Measurements from ENCODE around the gene MAEA. TPM values are rescaled to one million over a fixed set of nuclear protein-coding genes. Genes with fewer than 3 reads are reported as not detected.

Gene MAEA
- total and polyA plus RNA-seq, 10 of the 15 experiments (the other 5 are each of a cell fraction or from before 2014, with no cell fraction given) = 3.6 to 67.1 (median 54.6) TPM

DNA sequence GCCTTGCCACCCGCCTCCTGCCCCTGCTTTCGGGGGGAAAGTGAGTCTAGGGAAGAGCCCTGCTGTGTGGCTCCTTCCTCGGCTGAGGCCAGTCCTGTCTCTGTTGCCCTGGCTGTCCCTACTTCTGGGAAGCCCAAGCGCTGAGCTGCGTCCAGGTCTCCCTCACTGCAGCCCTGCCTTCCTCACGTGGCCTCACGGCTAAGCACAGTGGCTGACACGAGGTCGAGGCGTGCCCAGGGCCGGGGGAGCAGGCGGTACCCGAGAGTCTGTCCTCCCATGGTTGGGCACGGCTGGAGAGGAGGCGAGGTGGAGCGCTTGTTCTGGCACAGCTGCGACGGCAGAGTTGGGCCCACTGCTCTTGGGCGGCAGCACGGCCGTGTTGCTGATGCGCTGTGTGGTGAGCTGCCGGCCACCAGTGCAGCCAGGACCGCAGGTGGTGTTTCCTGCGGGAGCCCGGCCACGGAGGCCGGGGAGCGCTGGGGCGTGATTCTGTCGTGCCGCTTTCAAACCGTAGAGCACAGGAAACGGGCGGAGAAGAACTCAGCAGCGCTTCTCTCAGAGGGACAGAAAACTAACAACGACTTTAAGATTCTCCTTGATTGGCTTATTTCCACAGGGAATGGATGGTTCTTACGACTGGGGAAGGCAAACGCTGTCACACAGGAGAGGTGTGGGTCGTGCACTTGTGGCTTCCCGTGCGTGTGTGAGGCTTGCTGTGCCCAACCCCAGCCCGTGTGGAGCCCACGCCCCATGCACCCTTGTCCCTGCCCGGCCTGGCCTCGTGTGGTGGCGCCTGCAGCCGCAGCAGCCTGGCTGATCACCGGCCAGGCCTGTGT lies 21.3 kb downstream of the MAEA start (continued):
- TF ChIP-seq, protein P1, sequence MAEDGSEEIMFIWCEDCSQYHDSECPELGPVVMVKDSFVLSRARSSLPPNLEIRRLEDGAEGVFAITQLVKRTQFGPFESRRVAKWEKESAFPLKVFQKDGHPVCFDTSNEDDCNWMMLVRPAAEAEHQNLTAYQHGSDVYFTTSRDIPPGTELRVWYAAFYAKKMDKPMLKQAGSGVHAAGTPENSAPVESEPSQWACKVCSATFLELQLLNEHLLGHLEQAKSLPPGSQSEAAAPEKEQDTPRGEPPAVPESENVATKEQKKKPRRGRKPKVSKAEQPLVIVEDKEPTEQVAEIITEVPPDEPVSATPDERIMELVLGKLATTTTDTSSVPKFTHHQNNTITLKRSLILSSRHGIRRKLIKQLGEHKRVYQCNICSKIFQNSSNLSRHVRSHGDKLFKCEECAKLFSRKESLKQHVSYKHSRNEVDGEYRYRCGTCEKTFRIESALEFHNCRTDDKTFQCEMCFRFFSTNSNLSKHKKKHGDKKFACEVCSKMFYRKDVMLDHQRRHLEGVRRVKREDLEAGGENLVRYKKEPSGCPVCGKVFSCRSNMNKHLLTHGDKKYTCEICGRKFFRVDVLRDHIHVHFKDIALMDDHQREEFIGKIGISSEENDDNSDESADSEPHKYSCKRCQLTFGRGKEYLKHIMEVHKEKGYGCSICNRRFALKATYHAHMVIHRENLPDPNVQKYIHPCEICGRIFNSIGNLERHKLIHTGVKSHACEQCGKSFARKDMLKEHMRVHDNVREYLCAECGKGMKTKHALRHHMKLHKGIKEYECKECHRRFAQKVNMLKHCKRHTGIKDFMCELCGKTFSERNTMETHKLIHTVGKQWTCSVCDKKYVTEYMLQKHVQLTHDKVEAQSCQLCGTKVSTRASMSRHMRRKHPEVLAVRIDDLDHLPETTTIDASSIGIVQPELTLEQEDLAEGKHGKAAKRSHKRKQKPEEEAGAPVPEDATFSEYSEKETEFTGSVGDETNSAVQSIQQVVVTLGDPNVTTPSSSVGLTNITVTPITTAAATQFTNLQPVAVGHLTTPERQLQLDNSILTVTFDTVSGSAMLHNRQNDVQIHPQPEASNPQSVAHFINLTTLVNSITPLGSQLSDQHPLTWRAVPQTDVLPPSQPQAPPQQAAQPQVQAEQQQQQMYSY (CRISPR knock-in tag; IDR thresholded peaks at IDR 0.05) = no peak
- no peak for TF ChIP-seq YBX1 (IDR thresholded peaks at IDR 0.05)
- TF ChIP-seq LARP7 (IDR thresholded peaks at IDR 0.05) = no peak
- no peak for TF ChIP-seq FOXM1 (IDR thresholded peaks at IDR 0.05; ENCODE audit: low read depth, low read length)

DNA sequence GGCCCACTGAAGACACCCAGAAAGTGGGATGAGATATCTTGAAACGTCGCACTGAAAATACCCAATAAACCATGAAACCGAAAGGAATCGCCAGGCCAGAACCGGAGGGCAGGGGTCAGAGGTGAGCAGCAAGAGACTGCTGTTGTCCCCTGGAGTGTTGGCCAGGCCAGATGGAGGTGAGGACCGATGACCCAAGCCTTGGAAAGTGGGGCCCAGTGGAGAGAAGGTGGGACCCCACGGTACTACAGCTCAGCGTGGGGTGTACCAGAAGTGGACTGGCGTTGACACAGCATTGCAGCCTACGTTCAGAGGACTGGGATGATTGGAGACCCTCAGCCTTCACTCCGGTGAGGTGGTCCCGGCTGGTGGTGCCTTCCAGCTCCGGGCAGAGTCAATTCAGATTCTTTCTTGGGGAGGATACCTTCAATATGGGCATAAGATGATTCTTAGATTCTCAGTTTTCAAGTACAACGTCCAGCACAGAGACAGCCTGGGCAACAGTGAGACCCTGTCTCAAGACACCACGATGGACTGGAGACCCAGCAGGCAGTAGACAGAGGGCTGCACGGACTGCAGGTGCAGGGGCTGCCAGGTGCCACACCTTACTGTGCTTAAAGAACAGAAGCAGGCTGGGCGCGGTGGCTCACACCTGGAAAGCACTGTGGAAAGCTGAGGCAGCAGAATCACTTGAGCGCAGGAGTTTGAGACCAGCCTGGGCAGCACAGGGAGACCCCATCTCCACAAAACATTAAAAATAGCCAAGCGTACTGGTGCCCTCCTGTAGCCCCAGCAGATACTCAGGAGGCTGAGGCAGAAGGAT lies 23.3 kb downstream of the MAEA start:
- no peaks in the 10 kb centered on the region; the same call in 2 of the 3 replicates for H3K9me3 ChIP-seq (replicated peaks; ENCODE audit: control insufficient read depth, insufficient read depth, low read length)
- FAIRE-seq = no peak
- no TSS peak for BruUV-seq (replicated peaks)
- no peaks in the 10 kb centered on the region for H3K4me1 ChIP-seq (ENCODE audit: control insufficient read depth, insufficient read depth, low read length)
- no peak overlapping the region for H3K9ac ChIP-seq (ENCODE audit: control insufficient read depth, insufficient read depth, low read length)
- no peaks in the 10 kb centered on the region for H4K20me1 ChIP-seq (ENCODE audit: control insufficient read depth, insufficient read depth)
- POLR2A ChIA-PET = no interaction called here
- no peaks in the 10 kb centered on the region for H3K27me3 ChIP-seq (replicated peaks in 1 of 2; ENCODE audit: control insufficient read depth in 2 of 2, insufficient read depth in 2 of 2, low read length in 1 of 2)
- peaks cover 10 to 32% of the 10 kb centered on the region in 2 experiments; a peak in 3 of 4 replicates for H3K36me3 ChIP-seq (ENCODE audit: control insufficient read depth in 2 of 2, insufficient read depth in 2 of 2, low read length in 1 of 2)
- H3K27ac ChIP-seq (ENCODE audit: control insufficient read depth, insufficient read depth) = no peak overlapping the region
- H3K4me3 ChIP-seq = no peak overlapping the region
- TF ChIP-seq RBBP5 (conservative IDR thresholded peaks at IDR 0.05) (no peak), TARDBP (IDR thresholded peaks at IDR 0.05; ENCODE audit: borderline replicate concordance) (no peak), SREBF1 (IDR thresholded peaks at IDR 0.05; ENCODE audit: low read length) (no peak), EGR1 (IDR thresholded peaks at IDR 0.05; ENCODE audit: borderline replicate concordance in 1 of 2, low read depth in 2 of 2, low read length in 2 of 2) (no peak), IKZF2 (IDR thresholded peaks at IDR 0.05) (no peak), CHD4 (IDR thresholded peaks at IDR 0.05) (no peak)
- TF ChIP-seq, protein P2, sequence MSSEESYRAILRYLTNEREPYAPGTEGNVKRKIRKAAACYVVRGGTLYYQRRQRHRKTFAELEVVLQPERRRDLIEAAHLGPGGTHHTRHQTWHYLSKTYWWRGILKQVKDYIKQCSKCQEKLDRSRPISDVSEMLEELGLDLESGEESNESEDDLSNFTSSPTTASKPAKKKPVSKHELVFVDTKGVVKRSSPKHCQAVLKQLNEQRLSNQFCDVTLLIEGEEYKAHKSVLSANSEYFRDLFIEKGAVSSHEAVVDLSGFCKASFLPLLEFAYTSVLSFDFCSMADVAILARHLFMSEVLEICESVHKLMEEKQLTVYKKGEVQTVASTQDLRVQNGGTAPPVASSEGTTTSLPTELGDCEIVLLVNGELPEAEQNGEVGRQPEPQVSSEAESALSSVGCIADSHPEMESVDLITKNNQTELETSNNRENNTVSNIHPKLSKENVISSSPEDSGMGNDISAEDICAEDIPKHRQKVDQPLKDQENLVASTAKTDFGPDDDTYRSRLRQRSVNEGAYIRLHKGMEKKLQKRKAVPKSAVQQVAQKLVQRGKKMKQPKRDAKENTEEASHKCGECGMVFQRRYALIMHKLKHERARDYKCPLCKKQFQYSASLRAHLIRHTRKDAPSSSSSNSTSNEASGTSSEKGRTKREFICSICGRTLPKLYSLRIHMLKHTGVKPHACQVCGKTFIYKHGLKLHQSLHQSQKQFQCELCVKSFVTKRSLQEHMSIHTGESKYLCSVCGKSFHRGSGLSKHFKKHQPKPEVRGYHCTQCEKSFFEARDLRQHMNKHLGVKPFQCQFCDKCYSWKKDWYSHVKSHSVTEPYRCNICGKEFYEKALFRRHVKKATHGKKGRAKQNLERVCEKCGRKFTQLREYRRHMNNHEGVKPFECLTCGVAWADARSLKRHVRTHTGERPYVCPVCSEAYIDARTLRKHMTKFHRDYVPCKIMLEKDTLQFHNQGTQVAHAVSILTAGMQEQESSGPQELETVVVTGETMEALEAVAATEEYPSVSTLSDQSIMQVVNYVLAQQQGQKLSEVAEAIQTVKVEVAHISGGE (CRISPR knock-in tag; IDR thresholded peaks at IDR 0.05) = no peak
- SMC1A ChIA-PET (ENCODE audit: uncharacterized antibody, unreplicated experiment) = no interaction called here
- intact Hi-C loops (cut with micrococcal nuclease; ENCODE audit: unreplicated experiment) = no loop called here
- WGBS (ENCODE audit: insufficient coverage, insufficient replicate concordance, low lambda C conversion rate, missing lambda C conversion rate) = 99% methylated on average over 20 of the region's 20 CpGs
- RAD21 ChIA-PET (ENCODE audit: unreplicated experiment) = no interaction called here
- in situ Hi-C loops (cut with MboI) = no loop called here
- CTCF ChIA-PET = no interaction called here
- no peak overlapping the region for H2AFZ ChIP-seq (ENCODE audit: control insufficient read depth, low read depth, low read length)
- peaks cover 21% of the 10 kb centered on the region for H3K79me2 ChIP-seq (ENCODE audit: control insufficient read depth, insufficient read depth, low read length)
- DNase-seq (ENCODE audit: low read depth, low spot score) = no peak
- no peak for ATAC-seq
- H3K4me2 ChIP-seq (ENCODE audit: control insufficient read depth, insufficient read depth) = no peak overlapping the region

Data from GM12878 (cell line).